Measurements from ENCODE around the gene INSL3.
"Not testable (repeated sequence)": the region's sequence is repeated elsewhere in the genome, so short reads cannot be mapped to it uniquely, and the experiment has no call there.

Gene INSL3

GRCh38 chr19:17811681-17812080 is 9.6 kb downstream of the INSL3 start:
- DNase-seq, result no peak

- DNase-seq, result no peak
Observed at GRCh38 chr19:17811103-17811502, 10.2 kb downstream of the INSL3 start.

- DNase-seq, result no peak
Observed at GRCh38 chr19:17807731-17808316, 13.5 kb downstream of the INSL3 start.

GRCh38 chr19:17806945-17807344 is 14.4 kb downstream of the INSL3 start:
- no peak for DNase-seq

GRCh38 chr19:17805427-17805826 is 15.9 kb downstream of the INSL3 start:
- no peak for DNase-seq

GRCh38 chr19:17803264-17803896 is 17.9 kb downstream of the INSL3 start:
- DNase-seq, result no peak

- DNase-seq, result no peak
Observed at GRCh38 chr19:17802137-17802858, 19.0 kb downstream of the INSL3 start.

GRCh38 chr19:17798599-17798998 is 22.7 kb downstream of the INSL3 start:
- DNase-seq, result not testable (repeated sequence)

- no peak for DNase-seq
Observed at GRCh38 chr19:17797424-17798201, 23.7 kb downstream of the INSL3 start.

GRCh38 chr19:17796838-17797423 is 24.4 kb downstream of the INSL3 start:
- no peak for DNase-seq

- no peak for DNase-seq
Observed at GRCh38 chr19:17796013-17796837, 25.1 kb downstream of the INSL3 start.

- no peak for DNase-seq
Observed at GRCh38 chr19:17795495-17795856, 25.8 kb downstream of the INSL3 start.

- DNase-seq, result no peak
Observed at GRCh38 chr19:17794731-17795494, 26.4 kb downstream of the INSL3 start, which contains the start of gene B3GNT3. Gene B3GNT3 (plus strand): TSS chr19:17795138. CDS start chr19:17807808, 12,670 bp downstream.

- no peak for DNase-seq
Observed at GRCh38 chr19:17794412-17794730, 26.9 kb downstream of the INSL3 start.

- DNase-seq, result no peak
Observed at GRCh38 chr19:17790059-17790780, 31.1 kb downstream of the INSL3 start.

GRCh38 chr19:17788632-17789031 is 32.7 kb downstream of the INSL3 start:
- DNase-seq, result no peak

GRCh38 chr19:17787274-17787913 is 33.9 kb downstream of the INSL3 start:
- no peak for DNase-seq

GRCh38 chr19:17784201-17785008 is 36.9 kb downstream of the INSL3 start:
- no peak for DNase-seq

- not testable (repeated sequence) for DNase-seq
Observed at GRCh38 chr19:17783721-17784120, 37.6 kb downstream of the INSL3 start.

Measured in cortex of kidney (tissue), 1 donor.